MM.1S (cell line): ENCODE data around the gene S100A7A.
"Not testable (repeated sequence)": the region's sequence is repeated elsewhere in the genome, so short reads cannot be mapped to it uniquely, and the experiment has no call there.

ENCODE experiments used
- EZH2 ChIP-seq: fragments of 300-600 bp; sonication (generic); optimal IDR thresholded peaks from 2 replicates; pipeline ENCODE3; 2017; ENCODE audit warnings: low read depth, mild to moderate bottlenecking, antibody characterized with exemption, low read length, mixed read lengths
- TF ChIP-seq, protein P1 (sequence below): fragments of 300-600 bp; sonication (generic); IDR thresholded peaks from 2 replicates; pipeline ENCODE4 v1.5.1; 2016; ENCODE audit warnings: antibody characterized with exemption, low read length, mixed read lengths

DNA sequence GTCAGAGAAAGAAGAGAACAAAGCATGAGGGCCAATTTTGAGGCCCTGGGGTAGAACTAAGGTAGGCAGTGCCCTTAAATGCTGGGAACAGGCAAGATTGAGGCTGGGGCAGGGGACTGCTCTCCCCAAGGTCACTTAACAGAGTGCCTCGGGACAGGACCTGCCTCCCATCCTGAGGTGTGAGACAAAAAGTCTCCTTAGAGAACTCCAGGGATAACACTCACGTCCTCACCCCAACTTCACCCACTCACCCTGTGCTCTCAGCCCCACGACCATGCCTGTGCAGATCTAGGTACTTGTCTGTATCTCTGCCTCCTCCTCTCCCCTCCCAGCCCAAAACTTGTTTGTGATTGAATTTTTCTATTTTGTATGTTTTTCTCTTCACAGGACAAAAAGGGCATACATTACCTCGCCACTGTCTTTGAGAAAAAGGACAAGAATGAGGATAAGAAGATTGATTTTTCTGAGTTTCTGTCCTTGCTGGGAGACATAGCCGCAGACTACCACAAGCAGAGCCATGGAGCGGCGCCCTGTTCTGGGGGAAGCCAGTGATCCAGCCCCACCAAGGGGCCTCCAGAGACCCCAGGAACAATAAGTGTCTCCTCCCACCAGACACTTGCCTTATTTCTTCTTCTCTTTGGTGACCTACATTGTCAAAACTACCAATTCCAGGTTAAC is 2.6 kb downstream of the S100A7A start:
- TF ChIP-seq EZH2: not testable (repeated sequence)
- TF ChIP-seq, protein P1, sequence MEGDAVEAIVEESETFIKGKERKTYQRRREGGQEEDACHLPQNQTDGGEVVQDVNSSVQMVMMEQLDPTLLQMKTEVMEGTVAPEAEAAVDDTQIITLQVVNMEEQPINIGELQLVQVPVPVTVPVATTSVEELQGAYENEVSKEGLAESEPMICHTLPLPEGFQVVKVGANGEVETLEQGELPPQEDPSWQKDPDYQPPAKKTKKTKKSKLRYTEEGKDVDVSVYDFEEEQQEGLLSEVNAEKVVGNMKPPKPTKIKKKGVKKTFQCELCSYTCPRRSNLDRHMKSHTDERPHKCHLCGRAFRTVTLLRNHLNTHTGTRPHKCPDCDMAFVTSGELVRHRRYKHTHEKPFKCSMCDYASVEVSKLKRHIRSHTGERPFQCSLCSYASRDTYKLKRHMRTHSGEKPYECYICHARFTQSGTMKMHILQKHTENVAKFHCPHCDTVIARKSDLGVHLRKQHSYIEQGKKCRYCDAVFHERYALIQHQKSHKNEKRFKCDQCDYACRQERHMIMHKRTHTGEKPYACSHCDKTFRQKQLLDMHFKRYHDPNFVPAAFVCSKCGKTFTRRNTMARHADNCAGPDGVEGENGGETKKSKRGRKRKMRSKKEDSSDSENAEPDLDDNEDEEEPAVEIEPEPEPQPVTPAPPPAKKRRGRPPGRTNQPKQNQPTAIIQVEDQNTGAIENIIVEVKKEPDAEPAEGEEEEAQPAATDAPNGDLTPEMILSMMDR: not testable (repeated sequence)
